Mucosa of descending colon (tissue), 3 donors: ENCODE data around the gene SND1. TPM values are rescaled to one million over a fixed set of nuclear protein-coding genes. Genes with fewer than 3 reads are reported as not detected.
"Not testable (repeated sequence)": the region's sequence is repeated elsewhere in the genome, so short reads cannot be mapped to it uniquely, and the experiment has no call there.

Experiments
- ATAC-seq: fragments of 200-7000 bp; cut with Tn5 transposase; one replicate; pipeline ENCODE4 v1.9.1; 2020; ENCODE audit warnings: mild to moderate bottlenecking, moderate library complexity
- DNase-seq, 3 donors: peaks; one replicate each; pipeline ENCODE4 v3.0.0-alpha.2; 2020
- H3K36me3 ChIP-seq: fragments of 200-600 bp; one replicate; pipeline ENCODE4 v1.8.0; 2021; ENCODE audit warnings: low read depth, mild to moderate bottlenecking
- H3K4me1 ChIP-seq: fragments of 200-600 bp; one replicate; pipeline ENCODE4 v1.8.0; 2021; ENCODE audit warnings: low read depth, mild to moderate bottlenecking
- H3K4me3 ChIP-seq: fragments of 200-600 bp; one replicate; pipeline ENCODE4 v1.8.0; 2021; ENCODE audit warnings: mild to moderate bottlenecking
- H3K9me3 ChIP-seq: fragments of 200-600 bp; one replicate; pipeline ENCODE4 v1.8.0; 2021; ENCODE audit warnings: mild to moderate bottlenecking
- CTCF ChIP-seq: fragments of 200-600 bp; IDR thresholded peaks from one replicate; pipeline ENCODE4 v1.8.0; 2022; ENCODE audit warnings: antibody characterized with exemption, mild to moderate bottlenecking
- intact Hi-C, 2 donors: fragments of 100-400 bp; cut with DNase I in 1 of 2; cut with micrococcal nuclease in 1 of 2; formaldehyde crosslinking; loops; one replicate each; pipeline versions ENCODE4 v1.11.0 to v1.11.1; 2022; cut with DNase I, micrococcal nuclease
- total RNA-seq, 3 donors: library from RNA; stranded (reverse); fragmentation: NEBNext Ultra II Directional in 2 of 3; extraction: Animal tissue kit (Norgen Biotek cat#: 25700) in 2 of 3; gene quantifications; one replicate each; pipeline versions ENCODE4 v1.2.1 to v1.2.4, GENCODE V29; 2021 to 2023
- donor health status: DM: no; HTN: no; CAD: no; lungs with moderate emphysema.
- donor health status: DM: no; HTN: no; CAD: no.
- donor health status: DM: no; HTN: yes; CAD: no.

SND1 gene
- total RNA-seq, 3 donors from 2014 or later = 99.0 to 131 (median 106) TPM

GRCh38 chr7:128105228-128106022 lies 453.4 kb downstream of the SND1 start:
- no peak overlapping the region for H3K4me3 ChIP-seq
- ATAC-seq (no peak), DNase-seq (no peak)
- H3K36me3 ChIP-seq = no peaks in the 10 kb centered on the region
- no peak for TF ChIP-seq CTCF
- H3K9me3 ChIP-seq = no peaks in the 10 kb centered on the region
- intact Hi-C loops = loop anchor here in 1 of 2 donors (5.0 kb wide), 1 partner anchor 63 kb away; no protein-coding TSS in a partner anchor
- H3K4me1 ChIP-seq = peaks cover 5% of the 10 kb centered on the region

- Histone ChIP-seq H3K9me3 (no peaks in the 10 kb centered on the region), H3K4me1 (peaks cover 5% of the 10 kb centered on the region), H3K4me3 (no peak overlapping the region), H3K36me3 (no peaks in the 10 kb centered on the region)
- ATAC-seq (no peak), DNase-seq (no peak)
- TF ChIP-seq CTCF = no peak
- intact Hi-C loops = loop anchor here in 1 of 2 donors (5.0 kb wide), 1 partner anchor 65 kb away; no protein-coding TSS in a partner anchor
These were observed 454.8 kb downstream of the SND1 start for GRCh38 chr7:128106821-128107220.

GRCh38 chr7:128107516-128107915 lies 455.5 kb downstream of the SND1 start:
- ATAC-seq, H3K4me1 ChIP-seq, H3K4me3 ChIP-seq, H3K36me3 ChIP-seq, DNase-seq, H3K9me3 ChIP-seq: not testable (repeated sequence)
- intact Hi-C loops = loop anchor here in 1 of 2 donors (5.0 kb wide), 1 partner anchor 65 kb away; no protein-coding TSS in a partner anchor

GRCh38 chr7:128108129-128108528 lies 456.1 kb downstream of the SND1 start:
- ATAC-seq (no peak), DNase-seq (no peak)
- Histone ChIP-seq H3K9me3 (no peaks in the 10 kb centered on the region), H3K4me3 (no peak overlapping the region), H3K4me1 (peaks cover 5% of the 10 kb centered on the region), H3K36me3 (no peaks in the 10 kb centered on the region)
- intact Hi-C loops = loop anchor here in 1 of 2 donors (5.0 kb wide), 1 partner anchor 66 kb away; no protein-coding TSS in a partner anchor
- no peak for TF ChIP-seq CTCF

GRCh38 chr7:128108641-128109423 lies 456.8 kb downstream of the SND1 start:
- intact Hi-C loops = loop anchor here in 1 of 2 donors (5.0 kb wide), 1 partner anchor 67 kb away; no protein-coding TSS in a partner anchor
- peak in 1 of 3 donors; percentile 16 for DNase-seq
- no peak overlapping the region for H3K4me3 ChIP-seq
- H3K36me3 ChIP-seq = no peaks in the 10 kb centered on the region
- no peaks in the 10 kb centered on the region for H3K9me3 ChIP-seq
- H3K4me1 ChIP-seq = peaks cover 4% of the 10 kb centered on the region
- no peak for TF ChIP-seq CTCF
- peak; percentile 72 for ATAC-seq

GRCh38 chr7:128109424-128109969 lies 457.5 kb downstream of the SND1 start:
- DNase-seq, H3K4me3 ChIP-seq, H3K4me1 ChIP-seq, H3K36me3 ChIP-seq, ATAC-seq, H3K9me3 ChIP-seq: not testable (repeated sequence)
- intact Hi-C loops = loop anchor here in 1 of 2 donors (5.0 kb wide), 1 partner anchor 67 kb away; no protein-coding TSS in a partner anchor
